Upper lobe of left lung (tissue), 6 donors: ENCODE measurements around the gene ALLC. TPM values are rescaled to one million over a fixed set of nuclear protein-coding genes. Genes with fewer than 3 reads are reported as not detected.

ENCODE experiments used
- ATAC-seq, 2 donors: fragments of 200-7000 bp; cut with Tn5 transposase; one replicate each; pipeline ENCODE4 v1.9.1; 2022; ENCODE audit warnings: mild to moderate bottlenecking in 2 of 2, moderate library complexity in 2 of 2; ENCODE audit not compliant: low FRiP score in 2 of 2
- DNase-seq, 2 donors: peaks; one replicate each; pipeline ENCODE4 v3.0.0-alpha.2; 2019 to 2020
- H3K27ac ChIP-seq, 4 donors: fragments of 200-600 bp; sonication (generic); one replicate each; pipeline ENCODE4 v1.5.1; 2016 to 2019
- H3K27me3 ChIP-seq, 4 donors: fragments of 200-600 bp; sonication (generic); one replicate each; pipeline ENCODE4 v1.5.1; 2017 to 2019
- H3K36me3 ChIP-seq, 4 donors: fragments of 200-600 bp; sonication (generic); one replicate each; pipeline ENCODE4 v1.5.1; 2016 to 2019
- H3K4me1 ChIP-seq, 4 donors: fragments of 200-600 bp; sonication (generic); one replicate each; pipeline ENCODE4 v1.5.1; 2018 to 2019
- H3K4me3 ChIP-seq, 4 donors: fragments of 200-600 bp; sonication (generic); one replicate each; pipeline ENCODE4 v1.5.1; 2017 to 2019; ENCODE audit warnings: mild to moderate bottlenecking in 2 of 4, moderate library complexity in 1 of 4
- H3K9me3 ChIP-seq, 4 donors: fragments of 200-600 bp; sonication (generic); one replicate each; pipeline ENCODE4 v1.5.1; 2018 to 2019
- CTCF ChIP-seq, 6 experiments: fragments of 450-650 bp in 4 of 6; fragments of 200-600 bp in 2 of 6; sonication (generic) in 2 of 6; IDR thresholded peaks; one replicate each; pipeline ENCODE4 v1.5.1; 2016 to 2019; ENCODE audit warnings: antibody characterized with exemption in 6 of 6
- EP300 ChIP-seq, 4 donors: sonication (generic); formaldehyde crosslinking; IDR thresholded peaks; one replicate each; pipeline ENCODE4 v1.5.1; 2017; ENCODE audit warnings: antibody characterized with exemption in 4 of 4, control low read depth in 2 of 4
- POLR2A ChIP-seq, 4 donors: fragments of 450-650 bp; IDR thresholded peaks; one replicate each; pipeline ENCODE4 v1.5.1; 2016 to 2017; ENCODE audit warnings: antibody characterized with exemption in 4 of 4, mild to moderate bottlenecking in 2 of 4
- POLR2AphosphoS5 ChIP-seq, 2 donors: sonication (generic); formaldehyde crosslinking; IDR thresholded peaks; one replicate each; pipeline ENCODE4 v1.5.1; 2017; ENCODE audit warnings: antibody characterized with exemption in 2 of 2
- WGBS, 2 donors: methylation state at CpG; one replicate each; pipeline ENCODE4 v1.1.5; 2017 to 2018; 5-methylcytosine and 5-hydroxymethylcytosine counted together
- total RNA-seq, 6 donors: library from RNA; depleted of rRNA in 4 of 6; stranded (reverse); fragments of >200 nt in 4 of 6; gene quantifications; one replicate each; pipeline versions ENCODE4 v1.1.0 to v1.2.1, GENCODE V29; 2016 to 2021
- donor health status: DM: no; HTN: no; CAD: no; lungs with moderate emphysema.
- donor health status: DM: no; HTN: yes; CAD: no; lungs with severe emphysema.

Gene ALLC
- total RNA-seq, 6 donors from 2014 or later: not detected

- Histone ChIP-seq H3K27me3 (no peaks in the 10 kb centered on the region), H3K4me3 (no peak overlapping the region), H3K9me3 (no peaks in the 10 kb centered on the region), H3K4me1 (peaks cover 0 to 3% (median 0%) of the 10 kb centered on the region in 4 donors), H3K27ac (no peak overlapping the region), H3K36me3 (no peaks in the 10 kb centered on the region)
- no peak for ATAC-seq
- no peak for DNase-seq
- TF ChIP-seq CTCF (IDR thresholded peaks at IDR 0.05) (no peak), POLR2A (IDR thresholded peaks at IDR 0.05) (no peak), POLR2AphosphoS5 (IDR thresholded peaks at IDR 0.05) (no peak), EP300 (IDR thresholded peaks at IDR 0.05) (no peak)
- WGBS, 2 donors: 81 to 86% methylated on average over 8 of the region's 8 CpGs
These were observed 11.7 kb downstream of the ALLC start for GRCh38 chr2:3669656-3670055.

GRCh38 chr2:3670376-3670775, 12.4 kb downstream of the ALLC start:
- H3K4me3 ChIP-seq: no peak overlapping the region
- H3K9me3 ChIP-seq: no peaks in the 10 kb centered on the region
- ATAC-seq: no peak
- no peak for TF ChIP-seq POLR2A (IDR thresholded peaks at IDR 0.05)
- TF ChIP-seq CTCF (IDR thresholded peaks at IDR 0.05): no peak
- TF ChIP-seq POLR2AphosphoS5 (IDR thresholded peaks at IDR 0.05): no peak
- no peak for TF ChIP-seq EP300 (IDR thresholded peaks at IDR 0.05)
- DNase-seq: peak in 1 of 2 donors; percentile 72
- H3K4me1 ChIP-seq: peaks cover 0 to 3% (median 0%) of the 10 kb centered on the region in 4 donors
- no peak overlapping the region for H3K27ac ChIP-seq
- WGBS, 2 donors: 92% methylated on average over 15 of the region's 15 CpGs
- no peaks in the 10 kb centered on the region for H3K27me3 ChIP-seq
- H3K36me3 ChIP-seq: no peaks in the 10 kb centered on the region

GRCh38 chr2:3670941-3671340, 12.9 kb downstream of the ALLC start:
- H3K9me3 ChIP-seq: no peaks in the 10 kb centered on the region
- H3K4me3 ChIP-seq: no peak overlapping the region
- no peak for TF ChIP-seq CTCF (IDR thresholded peaks at IDR 0.05)
- no peak for TF ChIP-seq POLR2A (IDR thresholded peaks at IDR 0.05)
- TF ChIP-seq EP300 (IDR thresholded peaks at IDR 0.05): no peak
- TF ChIP-seq POLR2AphosphoS5 (IDR thresholded peaks at IDR 0.05): no peak
- no peaks in the 10 kb centered on the region for H3K36me3 ChIP-seq
- ATAC-seq (no peak), DNase-seq (no peak)
- peaks cover 0 to 3% (median 0%) of the 10 kb centered on the region in 4 donors for H3K4me1 ChIP-seq
- 81 to 87% methylated on average over 11 of the region's 11 CpGs for WGBS, 2 donors
- H3K27me3 ChIP-seq: no peaks in the 10 kb centered on the region
- H3K27ac ChIP-seq: no peak overlapping the region

- H3K27me3 ChIP-seq: no peaks in the 10 kb centered on the region
- WGBS, 2 donors: 73 to 86% methylated on average over 9 of the region's 9 CpGs
- H3K27ac ChIP-seq: no peak overlapping the region
- H3K36me3 ChIP-seq: no peaks in the 10 kb centered on the region
- no peak overlapping the region for H3K4me3 ChIP-seq
- H3K4me1 ChIP-seq: no peaks in the 10 kb centered on the region
- DNase-seq (no peak), ATAC-seq (no peak)
- no peak for TF ChIP-seq POLR2A (IDR thresholded peaks at IDR 0.05)
- no peak for TF ChIP-seq EP300 (IDR thresholded peaks at IDR 0.05)
- no peak for TF ChIP-seq POLR2AphosphoS5 (IDR thresholded peaks at IDR 0.05)
- TF ChIP-seq CTCF (IDR thresholded peaks at IDR 0.05): no peak
- H3K9me3 ChIP-seq: no peaks in the 10 kb centered on the region
These were observed 15.1 kb downstream of the ALLC start for GRCh38 chr2:3672861-3673678.
